ENCODE results near the gene FAM200C.

Gene FAM200C

GRCh38 chr5:160356550-160357347, 43.1 kb downstream of the FAM200C start:
- no peak for DNase-seq (ENCODE audit: extremely low read depth, low read depth)

GRCh38 chr5:160354666-160355065, 45.2 kb downstream of the FAM200C start:
- H3K4me3 ChIP-seq (replicated peaks; ENCODE audit: low read depth, low read length), result no peak overlapping the region
- no peak for TF ChIP-seq CTCF (IDR thresholded peaks at IDR 0.05; ENCODE audit: low read depth, low read length, missing control alignments)
- DNase-seq (ENCODE audit: extremely low read depth, low read depth), result no peak

More at GRCh38 chr5:160356550-160357347, 43.1 kb downstream of the FAM200C start:
- no peak for TF ChIP-seq CTCF (IDR thresholded peaks at IDR 0.05; ENCODE audit: low read depth, low read length, missing control alignments)
- H3K4me3 ChIP-seq (replicated peaks; ENCODE audit: low read depth, low read length), result no peak overlapping the region

- DNase-seq (ENCODE audit: extremely low read depth, low read depth), result no peak
- H3K4me3 ChIP-seq (replicated peaks; ENCODE audit: low read depth, low read length), result no peak overlapping the region
- no peak for TF ChIP-seq CTCF (IDR thresholded peaks at IDR 0.05; ENCODE audit: low read depth, low read length, missing control alignments)
These were observed 46.5 kb downstream of the FAM200C start for GRCh38 chr5:160353379-160353778.

GRCh38 chr5:160352308-160352707, 47.5 kb downstream of the FAM200C start:
- DNase-seq (ENCODE audit: extremely low read depth, low read depth), result no peak
- TF ChIP-seq CTCF (IDR thresholded peaks at IDR 0.05; ENCODE audit: low read depth, low read length, missing control alignments), result no peak
- H3K4me3 ChIP-seq (replicated peaks; ENCODE audit: low read depth, low read length), result no peak overlapping the region

- no peak overlapping the region for H3K4me3 ChIP-seq (replicated peaks; ENCODE audit: low read depth, low read length)
- TF ChIP-seq CTCF (IDR thresholded peaks at IDR 0.05; ENCODE audit: low read depth, low read length, missing control alignments), result no peak
- DNase-seq (ENCODE audit: extremely low read depth, low read depth), result no peak
These were observed 49.9 kb downstream of the FAM200C start for GRCh38 chr5:160349935-160350303.

DNA sequence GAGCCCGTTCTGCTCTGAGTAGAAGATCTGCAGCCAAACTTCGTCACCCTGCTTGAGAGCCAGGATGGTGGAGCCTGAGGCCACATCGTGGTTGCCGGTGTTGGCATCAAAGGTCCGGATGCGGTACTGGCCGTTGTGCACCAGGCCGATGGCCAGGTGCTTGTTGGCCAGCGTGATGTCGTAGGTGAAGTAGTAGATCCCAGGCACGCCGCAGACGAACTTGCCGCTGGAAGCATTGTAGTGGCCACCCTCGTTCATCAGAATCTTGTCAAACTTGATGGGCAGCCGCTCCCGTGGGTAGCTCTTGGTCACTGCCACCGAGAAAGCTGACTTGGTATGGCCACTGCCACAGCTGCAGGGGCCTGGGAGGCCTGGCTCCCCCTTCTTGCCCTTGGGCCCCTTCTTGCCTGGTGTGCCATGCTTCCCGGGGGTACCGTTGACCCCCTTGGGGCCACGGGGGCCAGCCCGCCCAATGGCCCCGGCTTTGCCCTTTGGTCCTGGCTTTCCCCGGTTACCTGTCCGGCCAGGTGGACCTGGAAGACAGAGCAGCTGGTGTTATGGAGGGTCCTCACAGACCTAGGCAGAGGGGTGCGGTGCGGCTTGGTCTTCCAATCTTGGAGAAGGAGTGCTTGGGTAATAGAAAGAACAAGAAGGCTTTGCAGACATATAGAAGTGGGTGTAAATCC, 50.5 kb downstream of the FAM200C start:
- TF ChIP-seq CTCF (IDR thresholded peaks at IDR 0.05; ENCODE audit: low read depth, low read length, missing control alignments), result no peak
- no peak overlapping the region for H3K4me3 ChIP-seq (replicated peaks; ENCODE audit: low read depth, low read length)
- no peak for DNase-seq (ENCODE audit: extremely low read depth, low read depth)
